Esophagus squamous epithelium (tissue), 4 donors: ENCODE measurements around the gene RIPK4.

Experiments
- POLR2A ChIP-seq, 4 donors: fragments of 450-650 bp; IDR thresholded peaks; one replicate each; pipeline ENCODE4 v1.6.1; 2017; ENCODE audit warnings: antibody characterized with exemption in 4 of 4, mild to moderate bottlenecking in 4 of 4, moderate library complexity in 3 of 4
- TF ChIP-seq, protein P1 (sequence below), 6 experiments: fragments of 450-650 bp in 4 of 6; fragments of 200-600 bp in 2 of 6; sonication (generic) in 2 of 6; IDR thresholded peaks; one replicate each; pipeline ENCODE4 v1.5.1; 2016 to 2019; ENCODE audit warnings: antibody characterized with exemption in 6 of 6, mild to moderate bottlenecking in 4 of 6, moderate library complexity in 4 of 6

DNA sequence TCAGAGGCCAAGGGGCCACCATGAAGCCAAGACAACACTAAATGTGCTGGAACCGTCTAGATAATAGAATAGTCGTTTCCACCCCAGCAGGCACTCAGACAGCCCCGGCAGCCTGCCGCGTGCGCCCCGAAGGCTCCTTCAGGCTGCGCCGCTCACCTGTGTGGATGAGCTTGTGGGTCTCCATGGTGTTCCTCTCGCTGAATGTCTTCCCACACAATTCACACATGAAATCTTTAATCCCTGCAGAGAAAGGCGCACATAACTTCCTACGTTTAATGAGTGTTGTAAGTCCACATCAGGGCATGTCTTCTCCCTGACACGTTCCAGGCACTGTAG, 43.7 kb upstream of the RIPK4 start:
- TF ChIP-seq, protein P1, sequence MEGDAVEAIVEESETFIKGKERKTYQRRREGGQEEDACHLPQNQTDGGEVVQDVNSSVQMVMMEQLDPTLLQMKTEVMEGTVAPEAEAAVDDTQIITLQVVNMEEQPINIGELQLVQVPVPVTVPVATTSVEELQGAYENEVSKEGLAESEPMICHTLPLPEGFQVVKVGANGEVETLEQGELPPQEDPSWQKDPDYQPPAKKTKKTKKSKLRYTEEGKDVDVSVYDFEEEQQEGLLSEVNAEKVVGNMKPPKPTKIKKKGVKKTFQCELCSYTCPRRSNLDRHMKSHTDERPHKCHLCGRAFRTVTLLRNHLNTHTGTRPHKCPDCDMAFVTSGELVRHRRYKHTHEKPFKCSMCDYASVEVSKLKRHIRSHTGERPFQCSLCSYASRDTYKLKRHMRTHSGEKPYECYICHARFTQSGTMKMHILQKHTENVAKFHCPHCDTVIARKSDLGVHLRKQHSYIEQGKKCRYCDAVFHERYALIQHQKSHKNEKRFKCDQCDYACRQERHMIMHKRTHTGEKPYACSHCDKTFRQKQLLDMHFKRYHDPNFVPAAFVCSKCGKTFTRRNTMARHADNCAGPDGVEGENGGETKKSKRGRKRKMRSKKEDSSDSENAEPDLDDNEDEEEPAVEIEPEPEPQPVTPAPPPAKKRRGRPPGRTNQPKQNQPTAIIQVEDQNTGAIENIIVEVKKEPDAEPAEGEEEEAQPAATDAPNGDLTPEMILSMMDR (IDR thresholded peaks at IDR 0.05): no peak
- no peak for TF ChIP-seq POLR2A (IDR thresholded peaks at IDR 0.05)
